Neural progenitor cell (in vitro differentiated cells): Measurements from ENCODE around the gene ZMYND12. TPM values are rescaled to one million over a fixed set of nuclear protein-coding genes. Genes with fewer than 3 reads are reported as not detected.
"Not testable (repeated sequence)": the region's sequence is repeated elsewhere in the genome, so short reads cannot be mapped to it uniquely, and the experiment has no call there.

Experiments
- DNase-seq: peaks from one replicate; pipeline ENCODE4 v3.0.0-alpha.2; 2016; ENCODE audit warnings: low spot score
- H2AFZ ChIP-seq: fragments of 200-600 bp; sonication (generic); replicated peaks from 2 replicates; pipeline ENCODE4 v1.6.1; 2016; ENCODE audit warnings: antibody characterized with exemption
- H3F3A ChIP-seq: fragments of 200-600 bp; sonication (generic); 2 replicates; pipeline ENCODE4 v1.6.1; 2016; ENCODE audit warnings: antibody characterized with exemption, low read depth
- H3K27ac ChIP-seq: fragments of 200-600 bp; sonication (generic); 2 replicates; pipeline ENCODE4 v1.5.1; 2016; ENCODE audit warnings: mild to moderate bottlenecking
- H3K27me3 ChIP-seq: fragments of 200-600 bp; sonication (generic); 2 replicates; pipeline ENCODE4 v1.6.1; 2016; ENCODE audit warnings: mild to moderate bottlenecking, moderate library complexity
- H3K36me3 ChIP-seq: fragments of 200-600 bp; sonication (generic); 2 replicates; pipeline ENCODE4 v1.5.1; 2016
- H3K4me1 ChIP-seq: fragments of 200-600 bp; sonication (generic); 2 replicates; pipeline ENCODE4 v1.6.1; 2016; ENCODE audit warnings: mixed run types
- H3K4me2 ChIP-seq: fragments of 200-600 bp; sonication (generic); 2 replicates; pipeline ENCODE4 v1.6.1; 2016
- H3K4me3 ChIP-seq: fragments of 200-600 bp; sonication (generic); 2 replicates; pipeline ENCODE4 v1.5.1; 2016
- H3K79me2 ChIP-seq: fragments of 200-600 bp; sonication (generic); 2 replicates; pipeline ENCODE4 v1.6.1; 2016; ENCODE audit warnings: low read depth
- H3K9ac ChIP-seq: fragments of 200-600 bp; sonication (generic); 2 replicates; pipeline ENCODE4 v1.6.1; 2016
- H3K9me3 ChIP-seq: fragments of 200-600 bp; sonication (generic); 2 replicates; pipeline ENCODE4 v1.5.1; 2016; ENCODE audit warnings: low read depth
- H4K20me1 ChIP-seq: fragments of 200-600 bp; sonication (generic); 2 replicates; pipeline ENCODE4 v1.6.1; 2016; ENCODE audit warnings: low read depth
- H3K27ac Mint-ChIP-seq: 3 replicates; pipeline ENCODE4 v1.8.0; 2021; ENCODE audit warnings: mixed read lengths
- H3K27me3 Mint-ChIP-seq: 2 replicates; pipeline ENCODE4 v1.8.0; 2022; ENCODE audit warnings: low read depth, mild to moderate bottlenecking, inconsistent platforms, moderate library complexity, mixed read lengths; ENCODE audit not compliant: insufficient read depth
- H3K36me3 Mint-ChIP-seq: 3 replicates; pipeline ENCODE4 v1.8.0; 2021; ENCODE audit warnings: mixed read lengths
- H3K4me1 Mint-ChIP-seq: 3 replicates; pipeline ENCODE4 v1.8.0; 2021; ENCODE audit warnings: mixed read lengths
- H3K4me3 Mint-ChIP-seq: 3 replicates; pipeline ENCODE4 v1.8.0; 2021; ENCODE audit warnings: mild to moderate bottlenecking, moderate library complexity, mixed read lengths
- H3K9me3 Mint-ChIP-seq: 3 replicates; pipeline ENCODE4 v1.8.0; 2020; ENCODE audit warnings: mixed read lengths
- EZH2 ChIP-seq: fragments of 200-600 bp; sonication (generic); IDR thresholded peaks from 2 replicates; pipeline ENCODE4 v1.6.1; 2017; ENCODE audit warnings: antibody characterized with exemption, mild to moderate bottlenecking, moderate library complexity
- EZH2phosphoT487 ChIP-seq: fragments of 200-600 bp; sonication (generic); IDR thresholded peaks from 2 replicates; pipeline ENCODE4 v1.6.1; 2017; ENCODE audit warnings: antibody characterized with exemption
- total RNA-seq: library from RNA; depleted of rRNA; stranded (reverse); fragments of >200 nt; gene quantifications from 2 replicates; pipeline ENCODE4 v1.2.3, GENCODE V29; 2015; ENCODE audit warnings: low replicate concordance
- TF ChIP-seq, protein P1 (sequence below): fragments of 200-600 bp; sonication (generic); IDR thresholded peaks from 2 replicates; pipeline ENCODE4 v1.5.1; 2017; ENCODE audit warnings: antibody characterized with exemption, mild to moderate bottlenecking

Gene ZMYND12
- total RNA-seq, 1 donor from 2014 or later: 1.3 TPM

DNA sequence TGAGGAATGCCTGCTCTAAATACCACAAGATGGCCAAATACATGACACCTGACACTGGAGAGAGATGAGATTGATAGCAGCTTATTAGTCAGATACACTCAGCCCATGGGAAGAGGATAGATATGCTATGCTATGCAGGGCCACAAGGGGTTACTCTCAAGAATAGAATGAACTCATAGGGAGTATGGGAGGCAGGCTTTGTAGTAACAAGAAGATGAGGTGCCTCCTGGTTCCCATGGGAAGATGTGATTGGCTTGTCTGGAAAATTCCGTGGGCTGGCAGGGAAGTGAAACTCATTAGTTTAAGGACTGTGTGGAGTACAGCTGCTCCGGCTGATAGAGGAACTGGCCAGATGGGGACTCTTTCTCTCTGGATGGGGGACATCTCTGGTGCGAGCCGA, 23.8 kb upstream of the ZMYND12 start:
- no peaks in the 10 kb centered on the region for H3F3A ChIP-seq
- no peak overlapping the region for H3K4me3 ChIP-seq
- H3K27me3 Mint-ChIP-seq: no peaks in the 10 kb centered on the region
- H3K36me3 Mint-ChIP-seq: peaks cover 9% of the 10 kb centered on the region
- no peak overlapping the region for H2AFZ ChIP-seq
- no peaks in the 10 kb centered on the region for H3K79me2 ChIP-seq
- no peaks in the 10 kb centered on the region for H3K9me3 Mint-ChIP-seq
- no peaks in the 10 kb centered on the region for H3K9me3 ChIP-seq
- no peak overlapping the region for H3K27ac ChIP-seq
- DNase-seq: peak; percentile 18
- H3K4me1 ChIP-seq: no peaks in the 10 kb centered on the region
- peaks cover 3% of the 10 kb centered on the region for H3K4me1 Mint-ChIP-seq
- H3K4me3 Mint-ChIP-seq: no peak overlapping the region
- no peaks in the 10 kb centered on the region for H3K27me3 ChIP-seq
- no peaks in the 10 kb centered on the region for H4K20me1 ChIP-seq
- no peak overlapping the region for H3K4me2 ChIP-seq
- H3K36me3 ChIP-seq: no peaks in the 10 kb centered on the region
- no peak overlapping the region for H3K9ac ChIP-seq
- no peak overlapping the region for H3K27ac Mint-ChIP-seq
- TF ChIP-seq, protein P1, sequence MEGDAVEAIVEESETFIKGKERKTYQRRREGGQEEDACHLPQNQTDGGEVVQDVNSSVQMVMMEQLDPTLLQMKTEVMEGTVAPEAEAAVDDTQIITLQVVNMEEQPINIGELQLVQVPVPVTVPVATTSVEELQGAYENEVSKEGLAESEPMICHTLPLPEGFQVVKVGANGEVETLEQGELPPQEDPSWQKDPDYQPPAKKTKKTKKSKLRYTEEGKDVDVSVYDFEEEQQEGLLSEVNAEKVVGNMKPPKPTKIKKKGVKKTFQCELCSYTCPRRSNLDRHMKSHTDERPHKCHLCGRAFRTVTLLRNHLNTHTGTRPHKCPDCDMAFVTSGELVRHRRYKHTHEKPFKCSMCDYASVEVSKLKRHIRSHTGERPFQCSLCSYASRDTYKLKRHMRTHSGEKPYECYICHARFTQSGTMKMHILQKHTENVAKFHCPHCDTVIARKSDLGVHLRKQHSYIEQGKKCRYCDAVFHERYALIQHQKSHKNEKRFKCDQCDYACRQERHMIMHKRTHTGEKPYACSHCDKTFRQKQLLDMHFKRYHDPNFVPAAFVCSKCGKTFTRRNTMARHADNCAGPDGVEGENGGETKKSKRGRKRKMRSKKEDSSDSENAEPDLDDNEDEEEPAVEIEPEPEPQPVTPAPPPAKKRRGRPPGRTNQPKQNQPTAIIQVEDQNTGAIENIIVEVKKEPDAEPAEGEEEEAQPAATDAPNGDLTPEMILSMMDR: peak; percentile 36
- no peak for TF ChIP-seq EZH2

DNA sequence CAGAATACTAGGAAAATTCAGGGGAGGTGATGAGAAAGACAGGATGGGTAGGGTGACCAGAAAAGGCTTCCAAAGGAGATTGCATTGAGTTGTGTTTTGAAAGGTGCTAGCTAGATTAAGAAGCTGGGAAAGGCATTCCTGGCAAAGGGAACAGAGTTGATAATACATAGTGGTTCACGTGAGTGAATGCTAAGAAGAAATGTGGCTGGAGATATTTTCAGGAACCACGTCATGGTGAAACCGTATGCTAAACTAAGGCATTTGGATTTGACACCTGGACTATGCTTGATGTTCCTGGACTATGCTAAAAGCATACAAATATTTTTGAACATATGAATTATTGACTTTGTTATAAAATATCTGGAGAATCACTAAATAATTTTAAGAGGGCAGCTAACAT, 22.0 kb upstream of the ZMYND12 start:
- H3K9ac ChIP-seq: no peak overlapping the region
- no peaks in the 10 kb centered on the region for H3K9me3 Mint-ChIP-seq
- H3K4me3 Mint-ChIP-seq: no peak overlapping the region
- no peak overlapping the region for H3K27ac ChIP-seq
- no peaks in the 10 kb centered on the region for H3K36me3 ChIP-seq
- no peak overlapping the region for H2AFZ ChIP-seq
- no peak overlapping the region for H3K4me2 ChIP-seq
- no peak overlapping the region for H3K27ac Mint-ChIP-seq
- peaks cover 3% of the 10 kb centered on the region for H3K36me3 Mint-ChIP-seq
- H3K79me2 ChIP-seq: no peaks in the 10 kb centered on the region
- H3F3A ChIP-seq: no peaks in the 10 kb centered on the region
- H4K20me1 ChIP-seq: no peaks in the 10 kb centered on the region
- H3K27me3 Mint-ChIP-seq: no peaks in the 10 kb centered on the region
- H3K27me3 ChIP-seq: no peaks in the 10 kb centered on the region
- no peaks in the 10 kb centered on the region for H3K4me1 ChIP-seq
- no peak overlapping the region for H3K4me3 ChIP-seq
- H3K9me3 ChIP-seq: no peaks in the 10 kb centered on the region
- peaks cover 3% of the 10 kb centered on the region for H3K4me1 Mint-ChIP-seq
- TF ChIP-seq EZH2phosphoT487 (no peak), EZH2 (no peak)
- TF ChIP-seq, protein P1: no peak
- DNase-seq: no peak

DNA sequence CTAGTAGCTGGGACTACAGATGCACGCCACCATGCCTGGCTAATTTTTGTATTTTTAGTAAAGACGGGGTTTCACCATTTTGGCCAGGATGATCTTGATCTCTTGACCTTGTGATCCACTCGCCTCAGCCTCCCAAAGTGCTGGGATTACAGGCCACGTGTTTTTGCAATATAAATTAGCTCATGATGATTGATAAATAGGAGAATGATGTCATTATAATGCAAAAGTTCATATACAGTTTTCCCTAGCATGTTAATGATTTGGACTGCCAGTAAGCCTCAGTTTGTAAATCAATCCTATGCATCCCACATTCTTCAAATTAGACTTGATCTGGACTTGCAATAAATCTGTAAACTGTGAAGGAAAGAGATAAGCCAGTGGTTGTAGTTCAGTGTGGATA, 21.5 kb upstream of the ZMYND12 start:
- H3K4me3 Mint-ChIP-seq, DNase-seq, H2AFZ ChIP-seq: not testable (repeated sequence)

DNA sequence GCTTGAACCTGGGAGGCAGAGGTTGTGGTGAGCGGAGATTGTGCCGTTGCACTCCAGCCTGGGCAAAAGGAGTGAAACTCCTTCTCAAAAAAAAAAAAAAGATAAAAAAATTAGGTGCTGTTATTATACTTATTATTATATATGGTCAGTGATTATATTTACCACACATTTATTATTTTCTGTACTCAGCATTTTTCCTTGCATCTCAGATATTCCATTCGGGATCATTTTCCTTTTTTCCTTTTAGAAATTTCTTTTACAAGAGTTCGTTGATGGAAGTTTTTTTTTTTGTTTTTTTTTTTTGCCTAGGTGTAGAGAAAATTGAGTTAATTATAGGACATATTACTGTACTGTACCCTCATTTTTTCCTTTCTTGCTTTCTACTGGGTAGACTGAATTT, 20.8 kb upstream of the ZMYND12 start:
- H3K4me2 ChIP-seq: no peak overlapping the region
- H3K27me3 Mint-ChIP-seq: no peaks in the 10 kb centered on the region
- no peaks in the 10 kb centered on the region for H3K9me3 ChIP-seq
- H4K20me1 ChIP-seq: no peaks in the 10 kb centered on the region
- no peak overlapping the region for H3K27ac Mint-ChIP-seq
- no peaks in the 10 kb centered on the region for H3K79me2 ChIP-seq
- H3K36me3 ChIP-seq: no peaks in the 10 kb centered on the region
- H2AFZ ChIP-seq: no peak overlapping the region
- no peak overlapping the region for H3K4me3 ChIP-seq
- H3K9me3 Mint-ChIP-seq: no peaks in the 10 kb centered on the region
- H3K9ac ChIP-seq: no peak overlapping the region
- H3F3A ChIP-seq: no peaks in the 10 kb centered on the region
- TF ChIP-seq, protein P1: no peak
- TF ChIP-seq EZH2 (no peak), EZH2phosphoT487 (no peak)
- H3K36me3 Mint-ChIP-seq: no peaks in the 10 kb centered on the region
- no peaks in the 10 kb centered on the region for H3K4me1 ChIP-seq
- H3K27me3 ChIP-seq: no peaks in the 10 kb centered on the region
- H3K4me3 Mint-ChIP-seq: no peak overlapping the region
- DNase-seq: no peak
- peaks cover 3% of the 10 kb centered on the region for H3K4me1 Mint-ChIP-seq
- no peak overlapping the region for H3K27ac ChIP-seq

More for the DNA sequence above, 21.5 kb upstream of the ZMYND12 start:
- not testable (repeated sequence) for H3K27ac ChIP-seq, H3K27me3 ChIP-seq, H3K9me3 Mint-ChIP-seq, H3K9me3 ChIP-seq, H3K9ac ChIP-seq, H3K4me3 ChIP-seq, H3K27ac Mint-ChIP-seq, H3K4me2 ChIP-seq, H3K4me1 Mint-ChIP-seq, H3K79me2 ChIP-seq, H3K27me3 Mint-ChIP-seq, H3K4me1 ChIP-seq, H4K20me1 ChIP-seq, H3F3A ChIP-seq, H3K36me3 ChIP-seq, H3K36me3 Mint-ChIP-seq
